Heart left ventricle (tissue), 16 donors: ENCODE measurements around the gene SBNO2. TPM values are rescaled to one million over a fixed set of nuclear protein-coding genes. Genes with fewer than 3 reads are reported as not detected.
A peak's percentile ranks its signal among the peaks of the same experiment; 100 is the strongest.

Experiments used
- ATAC-seq, 4 donors: fragments of 200-7000 bp; cut with Tn5 transposase; one replicate each; pipeline ENCODE4 v1.9.1; 2020 to 2022; ENCODE audit warnings: moderate library complexity in 4 of 4, mild to moderate bottlenecking in 3 of 4, moderate number of reproducible peaks in 1 of 4
- DNase-seq, 5 donors: peaks; one replicate each; pipeline ENCODE4 v3.0.0-alpha.2; 2020
- H3K27ac ChIP-seq, 12 donors: fragments of 200-600 bp; sonication (generic) in 4 of 12; one replicate each; pipeline versions ENCODE4 v1.5.0 to v1.8.0; 2016 to 2022; ENCODE audit warnings: mild to moderate bottlenecking in 2 of 12
- H3K27me3 ChIP-seq, 9 donors: fragments of 200-600 bp; sonication (generic) in 2 of 9; one replicate each; pipeline versions ENCODE4 v1.5.1 to v1.8.0; 2016 to 2022; ENCODE audit warnings: mild to moderate bottlenecking in 3 of 9
- H3K36me3 ChIP-seq, 9 donors: fragments of 200-600 bp; sonication (generic) in 2 of 9; one replicate each; pipeline versions ENCODE4 v1.5.0 to v1.8.0; 2018 to 2022; ENCODE audit warnings: mild to moderate bottlenecking in 2 of 9
- H3K4me1 ChIP-seq, 12 donors: fragments of 200-600 bp; sonication (generic) in 4 of 12; one replicate each; pipeline versions ENCODE4 v1.5.0 to v1.8.0; 2016 to 2022; ENCODE audit warnings: mild to moderate bottlenecking in 3 of 12
- H3K4me3 ChIP-seq, 12 donors: fragments of 200-600 bp; sonication (generic) in 4 of 12; one replicate each; pipeline versions ENCODE4 v1.5.0 to v1.8.0; 2017 to 2022; ENCODE audit warnings: mild to moderate bottlenecking in 9 of 12, moderate library complexity in 4 of 12
- H3K9me3 ChIP-seq, 12 donors: fragments of 200-600 bp; sonication (generic) in 4 of 12; one replicate each; pipeline versions ENCODE4 v1.5.0 to v1.8.0; 2016 to 2022; ENCODE audit warnings: mild to moderate bottlenecking in 1 of 12
- POLR2A ChIP-seq, 2 donors: fragments of 450-650 bp; IDR thresholded peaks; one replicate each; pipeline ENCODE4 v1.6.1; 2017; ENCODE audit warnings: antibody characterized with exemption in 2 of 2, mild to moderate bottlenecking in 2 of 2, moderate library complexity in 2 of 2
- WGBS, 4 donors: extraction: QIAGEN DNeasy Blood & Tissue Kit in 2 of 4; methylation state at CpG; one replicate each; pipeline versions ENCODE4 v1.1.5 to v1.1.7; 2013 to 2018; 5-methylcytosine and 5-hydroxymethylcytosine counted together
- intact Hi-C, 10 donors: fragments of 100-400 bp; cut with DNase I; formaldehyde crosslinking; loops; one replicate each; pipeline versions ENCODE4 v1.11.1 to v1.14.2; 2022
- polyA plus RNA-seq, 2 donors: library from polyadenylated mRNA; stranded (reverse); fragments of 200-250 nt; gene quantifications; one replicate each; pipeline ENCODE4 v1.2.3, GENCODE V29; 2013
- total RNA-seq, 9 donors: library from RNA; depleted of rRNA in 2 of 9; stranded (reverse); fragments of >200 nt in 2 of 9; fragmentation: NEBNext Ultra II Directional in 3 of 9; extraction: Animal tissue kit (Norgen Biotek cat#: 25700) in 3 of 9; gene quantifications; one replicate each; pipeline versions ENCODE4 v1.1.0 to v1.2.4, GENCODE V29; 2016 to 2023
- TF ChIP-seq, protein P1 (sequence below), 12 donors: fragments of 200-600 bp; sonication (generic) in 4 of 12; IDR thresholded peaks; one replicate each; pipeline versions ENCODE4 v1.5.0 to v1.8.0; 2018 to 2022; ENCODE audit warnings: antibody characterized with exemption in 12 of 12, mild to moderate bottlenecking in 5 of 12
- donor health status: ischemic (EF 13 %, LVEDD 7.1; RV severe dilation, severe dysfunction).
- donor health status: healthy with polysubstance abuse.
- donor health status: DM: no; HTN: yes; CAD: no.
- donor health status: DM: no; HTN: no; CAD: no.
- donor health status: ischemic (EF 25% LVEDD 6.9; RV normal size, moderate dysfunction).
- donor health status: ischemic (EF 25% LVEDD 5.7; RV mildly dilated, moderate dysfunction).
- donor health status: healthy.
- donor health status: DM: yes; HTN: yes; CAD: no.
- donor health status: ischemic (EF 35%, LVEDD 5.7; RV mildly dilated, moderate dysfunction).
- donor health status: nonischemic (EF 11% LVEDD 7.7; RV severe dilation, severe dysfunction).
- donor health status: DM: yes; HTN: yes; CAD: no.
- donor health status: PGD.
- donor health status: ischemic (EF 29% LVEDD 5.4; RV normal size, mild dysfunction).
- donor health status: nonischemic (EF 23%, LVEDD 6.1; RV moderate dilation, normal function).

The SBNO2 gene
- total and polyA plus RNA-seq, 11 donors = 9.9 to 78.9 (median 18.7) TPM

DNA sequence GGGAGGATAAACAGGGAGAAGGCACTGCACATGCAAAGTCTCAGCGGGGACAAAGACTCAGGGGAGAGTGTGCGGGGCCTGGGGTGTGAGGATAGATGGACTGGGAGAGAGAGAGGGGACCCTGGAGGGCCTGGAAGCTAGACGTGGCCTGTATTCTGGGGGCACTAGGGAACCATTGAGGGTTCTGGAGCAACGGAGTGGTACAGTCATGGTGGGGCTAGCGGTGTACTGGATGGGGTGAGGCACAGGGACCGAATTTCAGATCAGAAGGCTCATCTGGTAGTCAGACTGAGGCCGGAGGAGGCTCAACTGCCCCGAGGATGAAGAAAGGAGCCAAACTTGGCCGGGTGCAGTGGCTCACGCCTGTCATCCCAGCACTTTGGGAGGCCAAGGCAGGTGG, 8.0 kb upstream of the SBNO2 start:
- Histone ChIP-seq H3K36me3 (no peaks in the 10 kb centered on the region), H3K4me3 (no peak overlapping the region), H3K4me1 (peaks cover 0 to 44% (median 2%) of the 10 kb centered on the region in 12 donors), H3K9me3 (no peaks in the 10 kb centered on the region), H3K27ac (no peak overlapping the region), H3K27me3 (no peaks in the 10 kb centered on the region)
- 95 to 98% (median 96%) methylated on average over 10 of the region's 10 CpGs for WGBS, 4 donors
- intact Hi-C loops = loop anchor here in 1 of 10 donors (5.0 to 10.0 kb wide), 2 partner anchors 50 to 257 kb away; partner anchors contain the start of gene ARID3A
- TF ChIP-seq, protein P1, sequence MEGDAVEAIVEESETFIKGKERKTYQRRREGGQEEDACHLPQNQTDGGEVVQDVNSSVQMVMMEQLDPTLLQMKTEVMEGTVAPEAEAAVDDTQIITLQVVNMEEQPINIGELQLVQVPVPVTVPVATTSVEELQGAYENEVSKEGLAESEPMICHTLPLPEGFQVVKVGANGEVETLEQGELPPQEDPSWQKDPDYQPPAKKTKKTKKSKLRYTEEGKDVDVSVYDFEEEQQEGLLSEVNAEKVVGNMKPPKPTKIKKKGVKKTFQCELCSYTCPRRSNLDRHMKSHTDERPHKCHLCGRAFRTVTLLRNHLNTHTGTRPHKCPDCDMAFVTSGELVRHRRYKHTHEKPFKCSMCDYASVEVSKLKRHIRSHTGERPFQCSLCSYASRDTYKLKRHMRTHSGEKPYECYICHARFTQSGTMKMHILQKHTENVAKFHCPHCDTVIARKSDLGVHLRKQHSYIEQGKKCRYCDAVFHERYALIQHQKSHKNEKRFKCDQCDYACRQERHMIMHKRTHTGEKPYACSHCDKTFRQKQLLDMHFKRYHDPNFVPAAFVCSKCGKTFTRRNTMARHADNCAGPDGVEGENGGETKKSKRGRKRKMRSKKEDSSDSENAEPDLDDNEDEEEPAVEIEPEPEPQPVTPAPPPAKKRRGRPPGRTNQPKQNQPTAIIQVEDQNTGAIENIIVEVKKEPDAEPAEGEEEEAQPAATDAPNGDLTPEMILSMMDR (IDR thresholded peaks at IDR 0.05) = no peak
- TF ChIP-seq POLR2A (IDR thresholded peaks at IDR 0.05) = no peak
- DNase-seq (no peak), ATAC-seq (no peak)

DNA sequence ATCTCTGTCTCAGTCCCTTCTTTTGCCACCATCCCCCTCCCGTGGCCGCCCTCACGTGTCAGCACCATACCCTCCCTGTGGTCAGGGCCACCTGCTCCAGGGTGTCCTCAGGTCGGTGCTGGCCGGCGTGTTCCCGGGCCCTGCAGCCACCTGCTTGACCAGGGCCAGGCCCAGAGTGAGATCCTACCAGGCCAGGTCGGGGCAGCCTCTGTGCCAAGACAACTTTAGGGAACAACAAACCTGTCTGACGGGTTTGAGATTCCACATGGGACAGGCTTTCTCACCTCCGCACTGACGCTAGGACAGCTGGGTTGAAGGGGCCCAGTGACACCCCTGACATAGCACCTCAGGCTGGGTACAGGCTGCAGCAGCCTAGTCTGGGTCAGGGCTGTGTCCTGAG, 7.5 kb upstream of the SBNO2 start:
- WGBS, 4 donors = 86 to 96% (median 92%) methylated on average over 11 of the region's 11 CpGs
- H3K36me3 ChIP-seq = no peaks in the 10 kb centered on the region
- no peaks in the 10 kb centered on the region for H3K9me3 ChIP-seq
- TF ChIP-seq, protein P1 (IDR thresholded peaks at IDR 0.05) = no peak
- no peak for TF ChIP-seq POLR2A (IDR thresholded peaks at IDR 0.05)
- DNase-seq = no peak
- H3K27me3 ChIP-seq = no peaks in the 10 kb centered on the region
- H3K27ac ChIP-seq = peak overlapping the region in 1 of 12 donors; percentile 15
- intact Hi-C loops = loop anchor here in 1 of 10 donors (5.0 to 10.0 kb wide), 2 partner anchors 49 to 257 kb away; partner anchors contain the start of gene ARID3A
- H3K4me1 ChIP-seq = peaks cover 0 to 48% (median 2%) of the 10 kb centered on the region in 12 donors
- ATAC-seq = no peak
- H3K4me3 ChIP-seq = no peak overlapping the region

DNA sequence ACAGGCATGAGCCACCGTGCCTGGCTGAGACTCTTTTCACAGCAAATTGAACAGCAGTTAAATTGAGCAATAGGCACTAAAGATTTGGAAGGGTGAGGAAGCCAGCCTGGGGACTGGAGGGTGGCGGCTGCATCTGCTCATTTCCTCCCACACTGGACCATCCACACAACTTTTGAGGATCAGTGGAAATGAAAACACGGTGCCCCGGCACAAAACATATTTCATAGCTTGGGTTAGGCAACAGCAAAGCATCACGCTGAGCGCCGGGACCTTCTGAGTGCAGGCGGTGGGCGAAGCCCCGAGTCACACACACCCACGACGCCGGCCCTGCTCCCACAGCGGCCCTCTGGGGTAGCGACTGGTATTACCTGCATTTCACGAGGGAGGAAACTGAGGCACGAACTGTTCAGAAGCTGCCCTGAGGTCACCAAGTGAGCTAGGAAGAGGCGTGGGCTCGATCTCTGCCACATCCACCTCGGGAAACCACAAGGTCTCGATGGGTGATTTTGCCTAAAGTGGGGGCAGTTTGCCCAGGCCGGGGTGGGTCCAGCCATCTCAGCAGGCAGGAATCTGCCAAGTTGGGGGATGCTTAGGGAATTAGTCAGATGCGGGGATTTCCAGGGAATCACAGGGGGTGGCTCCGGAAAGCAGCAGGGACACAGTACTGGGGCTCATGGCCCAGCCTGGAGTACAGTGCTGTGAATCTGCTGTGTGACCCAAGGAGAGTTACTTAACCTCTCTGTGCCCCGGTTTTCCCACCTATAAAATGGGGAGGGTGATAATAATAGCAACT, 3.5 kb upstream of the SBNO2 start:
- H3K27me3 ChIP-seq = no peaks in the 10 kb centered on the region
- no peaks in the 10 kb centered on the region for H3K9me3 ChIP-seq

More for the DNA sequence above, 3.5 kb upstream of the SBNO2 start:
- H3K27ac ChIP-seq = peak overlapping the region in 1 of 12 donors; percentile 86
- TF ChIP-seq, protein P1 (IDR thresholded peaks at IDR 0.05) = no peak
- no peak for TF ChIP-seq POLR2A (IDR thresholded peaks at IDR 0.05)
- peak in 1 of 5 donors; percentile 29 for DNase-seq
- intact Hi-C loops = loop anchor here in 1 of 10 donors (5.0 kb wide), 1 partner anchor 50 kb away; no protein-coding TSS in a partner anchor
- 74 to 82% (median 76%) methylated on average over 25 of the region's 25 CpGs for WGBS, 4 donors
- peak overlapping the region in 1 of 12 donors; percentile 17 for H3K4me3 ChIP-seq
- no peaks in the 10 kb centered on the region for H3K36me3 ChIP-seq
- ATAC-seq = no peak
- H3K4me1 ChIP-seq = peaks cover 0 to 57% (median 9%) of the 10 kb centered on the region in 12 donors
